HAP-1 (cell line): ENCODE data around the gene TMC6.

ENCODE experiments used
- DNase-seq, 2 experiments: peaks; one replicate each; pipeline ENCODE4 v3.0.0-alpha.2; 2016 to 2020; ENCODE audit warnings: low spot score in 2 of 2
- H3K27me3 ChIP-seq: fragments of 250-450 bp; sonication (Bioruptor Pico); 2 replicates; pipeline ENCODE4 v1.5.1; 2020; ENCODE audit warnings: low read depth, mild to moderate bottlenecking, moderate library complexity
- H3K36me3 ChIP-seq: fragments of 250-450 bp; sonication (Bioruptor Pico); replicated peaks from 2 replicates; pipeline ENCODE4 v1.5.1; 2020; ENCODE audit warnings: mild to moderate bottlenecking
- H3K4me1 ChIP-seq: fragments of 250-450 bp; sonication (Bioruptor Pico); 2 replicates; pipeline ENCODE4 v1.5.1; 2020; ENCODE audit warnings: mild to moderate bottlenecking
- H3K4me3 ChIP-seq: fragments of 250-450 bp; sonication (Bioruptor Pico); 2 replicates; pipeline ENCODE4 v1.5.1; 2020; ENCODE audit warnings: mild to moderate bottlenecking, moderate library complexity
- H3K9me3 ChIP-seq: fragments of 250-450 bp; sonication (Bioruptor Pico); 2 replicates; pipeline ENCODE4 v1.5.1; 2020; ENCODE audit warnings: mild to moderate bottlenecking, moderate library complexity
- in situ Hi-C: fragments of 300-500 bp; cut with MboI; formaldehyde crosslinking; loops from 3 replicates; pipeline ENCODE4 v1.14.3; 2020; ENCODE audit warnings: low sequenced_read_pairs, inconsistent platforms, mixed read lengths

Gene TMC6

DNA sequence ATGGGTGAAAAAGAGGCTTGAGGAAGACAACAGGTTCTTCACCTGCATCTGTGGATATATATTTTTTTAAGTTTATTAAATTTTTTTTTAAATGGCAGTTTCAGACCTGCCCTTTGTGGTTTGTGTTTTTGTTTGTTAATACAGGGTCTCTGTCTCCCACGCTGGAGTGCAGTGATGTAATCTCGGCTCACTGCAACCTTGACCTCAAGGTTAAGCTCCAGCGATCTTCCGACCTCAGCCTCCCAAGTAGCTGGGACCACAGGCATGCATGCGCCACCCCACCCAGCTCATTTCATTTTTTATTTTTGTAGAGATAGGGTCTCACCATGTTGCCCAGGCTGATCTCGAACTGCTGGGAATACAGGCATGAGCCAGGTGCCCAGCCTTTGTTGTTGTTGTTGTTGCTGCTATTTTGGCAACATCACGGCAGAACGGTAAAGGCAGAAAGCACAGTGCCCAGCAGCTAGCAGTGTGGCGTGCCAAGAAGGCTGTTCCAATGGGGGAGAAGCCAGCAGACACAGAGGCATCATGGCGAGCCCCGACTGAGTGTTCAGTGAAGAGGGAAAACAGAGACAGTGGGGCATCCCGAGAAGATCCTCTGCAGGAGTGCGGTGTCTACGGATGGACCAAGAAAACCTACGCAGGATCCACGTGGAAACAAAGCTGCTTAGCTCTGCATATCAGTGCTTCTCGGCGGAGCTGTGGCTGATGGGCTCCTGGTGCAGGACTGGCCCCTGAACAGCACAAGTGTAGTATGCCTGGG lies 19.6 kb downstream of the TMC6 start:
- DNase-seq: no peak
- in situ Hi-C loops: loop anchor here (25.0 kb wide), 1 partner anchor 603 kb away; no protein-coding TSS in a partner anchor
- H3K4me3 ChIP-seq: no peak overlapping the region
- peaks cover under 1% of the 10 kb centered on the region; the same call in 1 of the 2 replicates for H3K36me3 ChIP-seq
- no peaks in the 10 kb centered on the region for H3K27me3 ChIP-seq
- H3K9me3 ChIP-seq: no peaks in the 10 kb centered on the region
- peaks cover 8% of the 10 kb centered on the region for H3K4me1 ChIP-seq

- no peak overlapping the region for H3K4me3 ChIP-seq
- H3K9me3 ChIP-seq: no peaks in the 10 kb centered on the region
- H3K36me3 ChIP-seq: peaks cover 5% of the 10 kb centered on the region; the same call in 1 of the 2 replicates
- no peaks in the 10 kb centered on the region for H3K27me3 ChIP-seq
- no peak for DNase-seq
- in situ Hi-C loops: loop anchor here (25.0 kb wide), 1 partner anchor 604 kb away; no protein-coding TSS in a partner anchor
- peaks cover 8% of the 10 kb centered on the region for H3K4me1 ChIP-seq
These were observed 20.4 kb downstream of the TMC6 start for GRCh38 chr17:78107976-78108725.

DNA sequence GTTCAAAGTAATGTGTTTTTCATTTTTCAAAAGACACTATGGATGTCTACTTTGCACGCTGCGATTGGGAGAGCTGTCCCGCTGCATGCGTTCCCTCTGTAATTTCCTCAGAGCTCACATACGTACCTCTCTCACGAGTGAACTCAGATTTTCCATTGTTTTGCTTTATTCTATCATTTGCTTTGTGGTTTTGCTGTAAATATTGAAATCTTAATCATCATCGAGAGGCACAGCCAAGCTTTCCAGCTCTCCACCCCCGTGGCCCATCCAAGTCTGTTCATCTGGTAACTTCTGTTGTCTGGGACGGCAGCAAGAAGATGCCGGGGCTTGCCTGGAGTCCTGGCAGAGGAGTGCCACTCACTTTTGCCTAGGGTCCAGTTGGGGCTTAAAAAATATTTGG lies 21.1 kb downstream of the TMC6 start:
- Histone ChIP-seq H3K4me3 (no peak overlapping the region), H3K9me3 (no peaks in the 10 kb centered on the region), H3K27me3 (no peaks in the 10 kb centered on the region), H3K36me3 (peaks cover 5% of the 10 kb centered on the region; the same call in 1 of the 2 replicates), H3K4me1 (peaks cover 5% of the 10 kb centered on the region; the same call in 1 of the 2 replicates)
- in situ Hi-C loops: loop anchor here (25.0 kb wide), 1 partner anchor 605 kb away; no protein-coding TSS in a partner anchor
- no peak for DNase-seq

GRCh38 chr17:78106211-78106610 lies 22.3 kb downstream of the TMC6 start:
- Histone ChIP-seq H3K4me3 (no peak overlapping the region), H3K9me3 (no peaks in the 10 kb centered on the region), H3K27me3 (no peaks in the 10 kb centered on the region), H3K4me1 (peaks cover 5% of the 10 kb centered on the region; the same call in 1 of the 2 replicates), H3K36me3 (peaks cover 5% of the 10 kb centered on the region)
- DNase-seq: no peak
- in situ Hi-C loops: loop anchor here (25.0 kb wide), 1 partner anchor 606 kb away; no protein-coding TSS in a partner anchor

- Histone ChIP-seq H3K4me3 (no peak overlapping the region), H3K36me3 (peaks cover 5% of the 10 kb centered on the region), H3K27me3 (no peaks in the 10 kb centered on the region), H3K4me1 (peaks cover 5% of the 10 kb centered on the region; the same call in 1 of the 2 replicates), H3K9me3 (no peaks in the 10 kb centered on the region)
- in situ Hi-C loops: loop anchor here (25.0 kb wide), 1 partner anchor 607 kb away; no protein-coding TSS in a partner anchor
- DNase-seq: peak; percentile 40 to 71
These were observed 23.0 kb downstream of the TMC6 start for GRCh38 chr17:78105551-78105950.

- no peak for DNase-seq
- peaks cover 5% of the 10 kb centered on the region for H3K36me3 ChIP-seq
- in situ Hi-C loops: loop anchor here (25.0 kb wide), 1 partner anchor 607 kb away; no protein-coding TSS in a partner anchor
These were observed 23.5 kb downstream of the TMC6 start for GRCh38 chr17:78105101-78105500.

DNA sequence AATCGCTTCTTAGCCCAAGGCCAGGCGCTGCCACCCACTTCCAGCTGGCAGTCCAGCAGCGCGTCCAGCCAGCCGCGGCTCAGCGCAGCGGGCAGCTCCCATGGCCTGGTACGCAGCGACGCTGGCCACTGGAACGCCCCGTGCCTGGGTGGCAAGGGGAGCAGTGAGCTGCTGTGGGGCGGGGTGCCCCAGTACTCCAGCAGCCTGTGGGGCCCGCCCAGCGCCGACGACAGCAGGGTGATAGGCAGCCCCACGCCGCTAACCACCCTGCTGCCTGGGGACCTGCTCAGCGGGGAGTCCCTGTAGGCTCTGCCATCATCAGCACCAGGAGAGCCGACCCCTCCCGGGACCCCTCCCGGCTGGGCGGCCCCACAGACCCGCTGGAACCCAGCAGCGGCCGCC lies 24.0 kb downstream of the TMC6 start:
- Histone ChIP-seq H3K4me3 (no peak overlapping the region), H3K27me3 (no peaks in the 10 kb centered on the region), H3K9me3 (peaks cover 2% of the 10 kb centered on the region), H3K4me1 (peaks cover 5% of the 10 kb centered on the region; the same call in 1 of the 2 replicates), H3K36me3 (peaks cover 7% of the 10 kb centered on the region)
- in situ Hi-C loops: loop anchor here (25.0 kb wide), 1 partner anchor 608 kb away; no protein-coding TSS in a partner anchor
- DNase-seq: no peak

More at GRCh38 chr17:78105101-78105500, 23.5 kb downstream of the TMC6 start:
- Histone ChIP-seq H3K27me3 (no peaks in the 10 kb centered on the region), H3K4me3 (no peak overlapping the region), H3K9me3 (no peaks in the 10 kb centered on the region; the same call in 1 of the 2 replicates), H3K4me1 (peaks cover 5% of the 10 kb centered on the region; the same call in 1 of the 2 replicates)

DNA sequence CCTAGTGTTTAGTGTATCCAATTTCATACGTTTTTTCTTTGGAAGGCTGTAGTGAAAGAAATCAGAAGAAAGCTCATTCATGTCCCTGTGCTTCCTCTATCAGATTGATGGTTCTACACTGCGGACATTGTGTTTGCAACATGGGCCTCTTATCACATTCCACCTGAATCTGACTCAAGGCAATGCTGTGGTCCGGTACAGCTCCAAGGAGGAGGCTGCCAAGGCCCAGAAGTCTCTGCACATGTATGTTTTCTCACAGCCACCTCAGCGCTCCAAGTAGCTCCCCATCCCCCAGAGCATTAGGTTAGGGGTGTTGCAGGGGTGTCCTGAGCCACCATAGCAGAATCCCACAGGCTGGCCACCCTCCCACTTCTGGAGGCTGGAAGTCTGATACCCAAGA lies 25.2 kb downstream of the TMC6 start:
- Histone ChIP-seq H3K36me3 (peaks cover 18% of the 10 kb centered on the region), H3K4me3 (no peak overlapping the region), H3K9me3 (peaks cover 3% of the 10 kb centered on the region), H3K4me1 (peaks cover 5% of the 10 kb centered on the region; the same call in 1 of the 2 replicates), H3K27me3 (no peaks in the 10 kb centered on the region)
- in situ Hi-C loops: loop anchor here (25.0 kb wide), 1 partner anchor 609 kb away; no protein-coding TSS in a partner anchor
- DNase-seq: no peak

- in situ Hi-C loops: loop anchor here (25.0 kb wide), 1 partner anchor 611 kb away; no protein-coding TSS in a partner anchor
- peaks cover 5% of the 10 kb centered on the region; the same call in 1 of the 2 replicates for H3K4me1 ChIP-seq
- H3K4me3 ChIP-seq: no peak overlapping the region
- H3K9me3 ChIP-seq: peaks cover 3% of the 10 kb centered on the region
- no peaks in the 10 kb centered on the region for H3K27me3 ChIP-seq
- peaks cover 22% of the 10 kb centered on the region for H3K36me3 ChIP-seq
- no peak for DNase-seq
These were observed 27.0 kb downstream of the TMC6 start for GRCh38 chr17:78101542-78101941.

DNA sequence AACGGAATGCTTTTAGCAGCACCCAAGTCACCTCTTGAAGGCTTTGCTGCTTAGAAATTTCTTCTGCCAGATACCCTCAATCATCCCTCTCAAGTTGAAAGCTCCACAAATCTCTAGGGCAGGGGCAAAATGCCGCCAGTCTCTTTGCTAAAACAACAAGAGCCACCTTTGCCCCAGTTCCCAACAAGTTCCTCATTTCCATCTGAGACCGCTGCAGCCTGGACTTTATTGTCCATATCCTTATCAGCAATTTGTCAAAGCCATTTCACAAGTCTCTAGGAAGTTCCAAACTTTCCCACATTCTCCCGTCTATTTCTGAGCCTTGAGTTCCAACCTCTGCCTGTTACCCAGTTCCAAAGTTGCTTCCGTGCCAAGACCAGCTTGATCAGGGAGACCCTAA lies 27.4 kb downstream of the TMC6 start:
- no peak for DNase-seq
- H3K4me1 ChIP-seq: peaks cover 5% of the 10 kb centered on the region; the same call in 1 of the 2 replicates
- in situ Hi-C loops: loop anchor here (25.0 kb wide), 1 partner anchor 611 kb away; no protein-coding TSS in a partner anchor
- H3K9me3 ChIP-seq: peaks cover 3% of the 10 kb centered on the region
- H3K36me3 ChIP-seq: peaks cover 22% of the 10 kb centered on the region
- H3K27me3 ChIP-seq: no peaks in the 10 kb centered on the region
- no peak overlapping the region for H3K4me3 ChIP-seq

- in situ Hi-C loops: no loop called here
- Histone ChIP-seq H3K36me3 (peaks cover 54% of the 10 kb centered on the region), H3K4me1 (no peaks in the 10 kb centered on the region), H3K4me3 (no peak overlapping the region), H3K27me3 (no peaks in the 10 kb centered on the region), H3K9me3 (peaks cover 3% of the 10 kb centered on the region)
- DNase-seq: no peak
These were observed 32.5 kb downstream of the TMC6 start for GRCh38 chr17:78096093-78096492.

DNA sequence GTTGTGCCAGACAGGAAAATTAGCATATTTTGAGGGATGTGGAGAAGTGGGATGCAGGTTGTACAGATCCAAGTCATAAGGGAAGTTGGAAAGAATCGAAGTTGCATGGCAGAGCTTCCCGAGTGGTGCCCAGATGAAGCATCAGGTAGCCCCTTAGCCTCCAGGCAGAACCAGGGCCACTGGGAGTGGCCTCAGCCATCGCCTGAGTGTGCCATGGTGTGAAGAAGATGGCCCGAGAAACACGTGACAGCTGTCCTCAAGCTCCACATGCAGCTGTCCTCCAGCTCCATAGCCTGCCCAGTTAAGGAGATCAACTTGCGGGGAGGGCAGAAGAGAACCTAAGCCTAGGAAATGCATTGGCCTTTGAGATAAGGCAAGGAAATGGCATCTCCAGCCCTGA lies 33.5 kb downstream of the TMC6 start:
- Histone ChIP-seq H3K27me3 (no peaks in the 10 kb centered on the region), H3K4me3 (no peak overlapping the region), H3K36me3 (peaks cover 54% of the 10 kb centered on the region), H3K4me1 (no peaks in the 10 kb centered on the region), H3K9me3 (peaks cover 3% of the 10 kb centered on the region)
- DNase-seq: no peak
- in situ Hi-C loops: no loop called here

DNA sequence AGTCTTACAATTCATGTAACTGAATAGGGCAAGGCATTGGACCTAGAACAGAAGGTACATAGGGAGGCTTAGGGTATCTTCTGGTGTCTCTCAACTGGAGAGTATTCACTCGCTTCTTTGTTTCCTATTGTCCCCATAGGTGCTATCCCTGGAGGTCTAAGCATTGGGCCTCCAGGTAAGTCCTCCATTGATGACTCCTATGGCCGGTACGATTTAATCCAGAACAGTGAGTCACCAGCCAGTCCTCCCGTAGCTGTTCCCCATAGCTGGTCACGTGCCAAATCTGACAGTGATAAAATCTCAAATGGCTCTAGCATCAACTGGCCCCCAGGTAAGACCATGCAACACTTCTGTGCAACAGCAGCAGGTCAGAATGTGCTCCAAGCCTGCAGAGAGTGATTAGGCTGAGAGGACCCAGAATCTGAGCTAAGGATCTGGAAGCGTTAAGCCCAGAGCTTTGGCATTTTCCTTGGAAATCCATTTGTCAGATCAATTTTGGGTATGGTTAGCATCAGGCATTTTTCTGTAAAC lies 35.7 kb downstream of the TMC6 start:
- H3K27me3 ChIP-seq: no peaks in the 10 kb centered on the region
- no peaks in the 10 kb centered on the region for H3K4me1 ChIP-seq
- H3K9me3 ChIP-seq: no peaks in the 10 kb centered on the region
- in situ Hi-C loops: no loop called here
- H3K4me3 ChIP-seq: no peak overlapping the region
- no peak for DNase-seq
- peaks cover 37% of the 10 kb centered on the region for H3K36me3 ChIP-seq
